Measurements from ENCODE around the gene DOK7. TPM values are rescaled to one million over a fixed set of nuclear protein-coding genes. Genes with fewer than 3 reads are reported as not detected.
A peak's percentile ranks its signal among the peaks of the same experiment; 100 is the strongest.
"Not testable (repeated sequence)": the region's sequence is repeated elsewhere in the genome, so short reads cannot be mapped to it uniquely, and the experiment has no call there.

The DOK7 gene
- total RNA-seq, 1 donor: not detected

- DNase-seq (ENCODE audit: low read depth): no peak
- TF ChIP-seq, protein P1, sequence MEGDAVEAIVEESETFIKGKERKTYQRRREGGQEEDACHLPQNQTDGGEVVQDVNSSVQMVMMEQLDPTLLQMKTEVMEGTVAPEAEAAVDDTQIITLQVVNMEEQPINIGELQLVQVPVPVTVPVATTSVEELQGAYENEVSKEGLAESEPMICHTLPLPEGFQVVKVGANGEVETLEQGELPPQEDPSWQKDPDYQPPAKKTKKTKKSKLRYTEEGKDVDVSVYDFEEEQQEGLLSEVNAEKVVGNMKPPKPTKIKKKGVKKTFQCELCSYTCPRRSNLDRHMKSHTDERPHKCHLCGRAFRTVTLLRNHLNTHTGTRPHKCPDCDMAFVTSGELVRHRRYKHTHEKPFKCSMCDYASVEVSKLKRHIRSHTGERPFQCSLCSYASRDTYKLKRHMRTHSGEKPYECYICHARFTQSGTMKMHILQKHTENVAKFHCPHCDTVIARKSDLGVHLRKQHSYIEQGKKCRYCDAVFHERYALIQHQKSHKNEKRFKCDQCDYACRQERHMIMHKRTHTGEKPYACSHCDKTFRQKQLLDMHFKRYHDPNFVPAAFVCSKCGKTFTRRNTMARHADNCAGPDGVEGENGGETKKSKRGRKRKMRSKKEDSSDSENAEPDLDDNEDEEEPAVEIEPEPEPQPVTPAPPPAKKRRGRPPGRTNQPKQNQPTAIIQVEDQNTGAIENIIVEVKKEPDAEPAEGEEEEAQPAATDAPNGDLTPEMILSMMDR (IDR thresholded peaks at IDR 0.05; ENCODE audit: insufficient read depth, low read depth, low read length): no peak
- no peak overlapping the region for H3K4me3 ChIP-seq (ENCODE audit: low read depth, low read length)
Measured at GRCh38 chr4:3449574-3450534, 13.3 kb upstream of the DOK7 start.

DNA sequence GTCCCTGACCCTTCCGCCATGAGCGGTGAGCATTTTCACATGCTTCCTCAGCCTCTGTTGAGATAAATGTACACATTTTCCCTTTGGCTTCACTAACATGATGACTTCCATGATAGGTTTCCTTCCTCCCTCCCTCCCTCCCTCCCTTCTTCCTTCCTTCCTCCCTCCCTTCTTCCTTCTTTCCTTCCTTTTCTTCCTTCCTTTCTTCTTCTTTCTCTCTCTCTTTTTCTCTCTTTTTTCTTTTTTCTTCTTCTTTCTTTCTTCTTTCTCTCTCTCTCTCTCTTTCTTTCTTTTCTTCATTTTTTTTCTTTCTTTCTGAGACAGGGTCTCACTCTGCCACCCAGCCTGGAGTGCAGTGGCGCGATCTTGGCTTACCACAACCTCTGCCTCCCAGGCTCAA is 12.5 kb upstream of the DOK7 start:
- no peak overlapping the region for H3K4me3 ChIP-seq (ENCODE audit: low read depth, low read length)
- TF ChIP-seq, protein P1 (IDR thresholded peaks at IDR 0.05; ENCODE audit: insufficient read depth, low read depth, low read length): no peak
- DNase-seq (ENCODE audit: low read depth): no peak

GRCh38 chr4:3451956-3452355 is 11.2 kb upstream of the DOK7 start:
- TF ChIP-seq, protein P1 (IDR thresholded peaks at IDR 0.05; ENCODE audit: insufficient read depth, low read depth, low read length): no peak
- DNase-seq (ENCODE audit: low read depth): peak; percentile 33
- no peak overlapping the region for H3K4me3 ChIP-seq (ENCODE audit: low read depth, low read length)

DNA sequence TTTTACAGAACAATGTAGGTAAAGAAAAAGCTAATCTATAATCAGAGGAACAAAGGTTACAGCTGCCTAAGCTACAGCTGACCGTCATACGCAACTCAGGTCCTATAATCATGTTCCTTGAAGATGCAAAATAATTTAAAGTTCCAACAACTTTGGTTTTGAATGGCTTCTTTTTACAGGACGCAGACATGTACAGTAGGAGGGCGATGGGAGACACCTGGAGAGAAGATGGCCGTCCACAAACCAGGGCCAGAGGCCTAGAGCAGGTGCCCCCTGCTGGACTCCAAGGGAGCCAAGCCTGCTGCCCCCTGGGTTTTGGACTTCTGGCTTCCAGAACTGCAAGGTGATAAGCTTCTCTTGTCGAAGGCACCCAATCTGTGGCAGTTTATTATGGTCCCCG is 10.7 kb upstream of the DOK7 start:
- TF ChIP-seq, protein P1 (IDR thresholded peaks at IDR 0.05; ENCODE audit: insufficient read depth, low read depth, low read length): peak; percentile 46
- peak; percentile 4 for DNase-seq (ENCODE audit: low read depth)
- H3K4me3 ChIP-seq (ENCODE audit: low read depth, low read length): no peak overlapping the region

GRCh38 chr4:3455596-3455995 is 7.5 kb upstream of the DOK7 start:
- H3K4me3 ChIP-seq (ENCODE audit: low read depth, low read length); DNase-seq (ENCODE audit: low read depth): not testable (repeated sequence)

DNA sequence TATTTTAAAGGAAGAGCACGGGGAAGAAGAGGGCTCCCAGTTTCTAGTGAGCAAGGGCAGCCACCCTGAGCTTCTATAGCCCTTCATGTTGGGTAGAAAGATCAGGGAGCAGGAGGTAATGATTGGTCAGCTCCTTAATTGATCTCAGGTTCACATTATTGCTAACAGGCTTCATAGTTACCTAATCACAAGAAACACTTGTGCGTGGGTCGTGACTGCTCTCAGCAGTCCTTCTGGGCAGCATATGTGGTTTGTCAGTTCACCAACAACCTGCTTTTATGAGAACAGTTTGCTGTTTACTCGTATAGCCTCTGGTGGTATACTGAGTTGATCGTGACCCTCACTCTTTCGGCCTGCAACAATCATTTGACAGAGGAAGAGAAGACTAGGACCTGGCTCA is 4.7 kb upstream of the DOK7 start:
- TF ChIP-seq, protein P1 (IDR thresholded peaks at IDR 0.05; ENCODE audit: insufficient read depth, low read depth, low read length): no peak
- DNase-seq (ENCODE audit: low read depth): no peak
- H3K4me3 ChIP-seq (ENCODE audit: low read depth, low read length): no peak overlapping the region

DNA sequence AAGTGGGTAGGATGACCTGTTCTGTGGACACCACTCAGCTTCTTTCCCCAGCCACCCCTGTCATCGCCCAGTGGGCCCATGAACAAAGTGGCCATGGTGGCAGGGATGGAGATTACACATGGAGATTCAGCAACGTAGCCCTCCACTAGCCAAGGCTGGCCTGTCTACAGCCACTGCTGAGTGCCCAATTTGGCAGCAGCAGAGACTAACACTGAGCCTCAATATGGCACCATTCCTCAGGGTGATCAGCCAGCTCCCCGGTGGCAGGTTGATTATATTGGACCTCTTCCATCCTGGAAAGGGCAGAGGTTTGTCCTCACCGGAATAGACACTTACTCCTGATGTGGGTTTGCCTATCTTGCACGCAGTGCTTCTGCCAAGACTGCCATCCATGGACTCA is 4.0 kb upstream of the DOK7 start:
- H3K4me3 ChIP-seq (ENCODE audit: low read depth, low read length); DNase-seq (ENCODE audit: low read depth): not testable (repeated sequence)

DNA sequence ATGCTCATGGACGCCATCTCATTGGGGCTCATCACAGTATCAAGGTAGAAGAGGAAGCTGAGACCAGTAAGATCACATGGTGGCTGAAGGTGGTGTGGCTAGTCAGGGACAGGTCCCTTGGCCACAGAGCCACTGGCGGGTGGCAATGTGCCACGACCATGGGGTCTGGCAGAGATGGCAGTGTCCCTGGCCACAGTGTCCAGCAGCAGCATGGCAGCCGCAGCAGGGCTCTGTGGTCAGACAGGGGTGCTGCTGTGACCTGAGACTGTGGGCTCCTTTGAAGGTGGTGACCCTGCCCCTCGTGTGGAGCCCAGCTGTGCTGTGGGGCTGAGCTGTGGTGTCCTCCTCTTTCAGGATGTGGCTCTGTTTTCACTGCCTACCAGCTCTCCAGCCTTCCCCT is 2.2 kb upstream of the DOK7 start:
- TF ChIP-seq, protein P1 (IDR thresholded peaks at IDR 0.05; ENCODE audit: insufficient read depth, low read depth, low read length): no peak
- H3K4me3 ChIP-seq (ENCODE audit: low read depth, low read length): no peak overlapping the region
- DNase-seq (ENCODE audit: low read depth): no peak

All from fibroblast of villous mesenchyme (primary cell).